ENCODE data around the gene PLCB4. TPM values are rescaled to one million over a fixed set of nuclear protein-coding genes. Genes with fewer than 3 reads are reported as not detected.

PLCB4 gene
- polyA plus RNA-seq, 1 donor (not counting 4 experiments of a cell fraction or from before 2014, with no cell fraction given), result 4.1 TPM

- H3K4me1 ChIP-seq (ENCODE audit: control insufficient read depth, extremely low read depth, insufficient read depth, low read length), result no peaks in the 10 kb centered on the region
- DNase-seq (ENCODE audit: low read depth, low spot score) (no peak), FAIRE-seq (no peak)
- no peaks in the 10 kb centered on the region for H3K9me1 ChIP-seq (ENCODE audit: control insufficient read depth, extremely low read depth, insufficient read depth, low read length)
- H3K4me2 ChIP-seq (ENCODE audit: control insufficient read depth, extremely low read depth, insufficient read depth, low read depth, low read length), result no peak overlapping the region
- TF ChIP-seq, protein P1, sequence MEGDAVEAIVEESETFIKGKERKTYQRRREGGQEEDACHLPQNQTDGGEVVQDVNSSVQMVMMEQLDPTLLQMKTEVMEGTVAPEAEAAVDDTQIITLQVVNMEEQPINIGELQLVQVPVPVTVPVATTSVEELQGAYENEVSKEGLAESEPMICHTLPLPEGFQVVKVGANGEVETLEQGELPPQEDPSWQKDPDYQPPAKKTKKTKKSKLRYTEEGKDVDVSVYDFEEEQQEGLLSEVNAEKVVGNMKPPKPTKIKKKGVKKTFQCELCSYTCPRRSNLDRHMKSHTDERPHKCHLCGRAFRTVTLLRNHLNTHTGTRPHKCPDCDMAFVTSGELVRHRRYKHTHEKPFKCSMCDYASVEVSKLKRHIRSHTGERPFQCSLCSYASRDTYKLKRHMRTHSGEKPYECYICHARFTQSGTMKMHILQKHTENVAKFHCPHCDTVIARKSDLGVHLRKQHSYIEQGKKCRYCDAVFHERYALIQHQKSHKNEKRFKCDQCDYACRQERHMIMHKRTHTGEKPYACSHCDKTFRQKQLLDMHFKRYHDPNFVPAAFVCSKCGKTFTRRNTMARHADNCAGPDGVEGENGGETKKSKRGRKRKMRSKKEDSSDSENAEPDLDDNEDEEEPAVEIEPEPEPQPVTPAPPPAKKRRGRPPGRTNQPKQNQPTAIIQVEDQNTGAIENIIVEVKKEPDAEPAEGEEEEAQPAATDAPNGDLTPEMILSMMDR (optimal IDR thresholded peaks at IDR 0.05 in 1 of 3, IDR thresholded peaks at IDR 0.05 in 1 of 3, conservative IDR thresholded peaks at IDR 0.05 in 1 of 3; ENCODE audit: extremely low read depth in 1 of 3, insufficient read depth in 2 of 3, low read length in 3 of 3), result no peak
- no peak for TF ChIP-seq EZH2 (IDR thresholded peaks at IDR 0.05; ENCODE audit: low read length)
- H3K9ac ChIP-seq (ENCODE audit: control insufficient read depth, extremely low read depth, insufficient read depth, low read length), result no peak overlapping the region
- no peak overlapping the region for H2AFZ ChIP-seq (ENCODE audit: control insufficient read depth, low read length)
- dilution Hi-C loops (cut with MboI; ENCODE audit: extremely low pct_ligation_motif_present, low sequenced_read_pairs), result no loop called here
- H4K20me1 ChIP-seq (ENCODE audit: control insufficient read depth, extremely low read depth, insufficient read depth, low read length), result no peaks in the 10 kb centered on the region
- no peak overlapping the region for H3K27ac ChIP-seq (ENCODE audit: control insufficient read depth, insufficient read depth, low read length)
- no peaks in the 10 kb centered on the region for H3K9me3 ChIP-seq (ENCODE audit: control insufficient read depth, low read depth, low read length)
- no peaks in the 10 kb centered on the region for H3K79me2 ChIP-seq (ENCODE audit: control insufficient read depth, insufficient read depth, low read length)
- no peaks in the 10 kb centered on the region for H3K36me3 ChIP-seq (ENCODE audit: control insufficient read depth in 2 of 2, extremely low read depth in 1 of 2, insufficient read depth in 2 of 2, low read length in 2 of 2)
- H3K4me3 ChIP-seq (ENCODE audit: control insufficient read depth in 2 of 3, extremely low read depth in 1 of 3, insufficient read depth in 2 of 3, low read depth in 1 of 3, low read length in 3 of 3), result no peak overlapping the region
- no peaks in the 10 kb centered on the region for H3K27me3 ChIP-seq (ENCODE audit: control insufficient read depth, extremely low read depth, insufficient read depth, low read length)
Observed at GRCh38 chr20:9166153-9166780, 97.4 kb downstream of the PLCB4 start.

DNA sequence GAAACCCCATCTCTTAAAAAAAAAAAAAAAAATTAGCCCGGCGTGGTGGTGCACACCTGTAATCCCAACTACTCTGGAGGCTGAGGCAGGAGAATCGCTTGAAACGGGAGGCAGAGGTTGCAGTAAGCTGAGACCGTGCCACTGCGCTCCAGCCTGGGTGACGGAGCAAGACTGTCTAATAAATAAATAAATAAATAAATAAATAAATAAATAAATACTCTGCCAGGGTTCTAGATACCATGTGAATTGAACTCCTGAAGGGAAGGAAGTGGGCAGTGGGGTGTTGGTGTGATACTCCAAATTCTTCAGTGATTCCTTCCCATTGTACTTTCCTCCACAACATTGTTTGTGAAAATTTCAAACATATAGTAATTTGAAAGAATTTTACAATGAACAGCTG is 100.5 kb downstream of the PLCB4 start:
- DNase-seq (ENCODE audit: low read depth, low spot score), result no peak
- Histone ChIP-seq H3K36me3 (ENCODE audit: control insufficient read depth in 2 of 2, extremely low read depth in 1 of 2, insufficient read depth in 2 of 2, low read length in 2 of 2) (no peaks in the 10 kb centered on the region), H4K20me1 (ENCODE audit: control insufficient read depth, extremely low read depth, insufficient read depth, low read length) (no peaks in the 10 kb centered on the region), H3K27me3 (ENCODE audit: control insufficient read depth, extremely low read depth, insufficient read depth, low read length) (no peaks in the 10 kb centered on the region), H3K4me1 (ENCODE audit: control insufficient read depth, extremely low read depth, insufficient read depth, low read length) (no peaks in the 10 kb centered on the region), H3K9me3 (ENCODE audit: control insufficient read depth, low read depth, low read length) (no peaks in the 10 kb centered on the region), H3K79me2 (ENCODE audit: control insufficient read depth, insufficient read depth, low read length) (no peaks in the 10 kb centered on the region), H3K9me1 (ENCODE audit: control insufficient read depth, extremely low read depth, insufficient read depth, low read length) (no peaks in the 10 kb centered on the region), H3K9ac (ENCODE audit: control insufficient read depth, extremely low read depth, insufficient read depth, low read length) (no peak overlapping the region), H2AFZ (ENCODE audit: control insufficient read depth, low read length) (no peak overlapping the region), H3K27ac (ENCODE audit: control insufficient read depth, insufficient read depth, low read length) (no peak overlapping the region), H3K4me2 (ENCODE audit: control insufficient read depth, extremely low read depth, insufficient read depth, low read depth, low read length) (no peak overlapping the region), H3K4me3 (ENCODE audit: control insufficient read depth in 2 of 3, extremely low read depth in 1 of 3, insufficient read depth in 2 of 3, low read depth in 1 of 3, low read length in 3 of 3) (no peak overlapping the region)
- dilution Hi-C loops (cut with MboI; ENCODE audit: extremely low pct_ligation_motif_present, low sequenced_read_pairs), result no loop called here
- FAIRE-seq, result no peak
- TF ChIP-seq, protein P1 (optimal IDR thresholded peaks at IDR 0.05 in 1 of 3, IDR thresholded peaks at IDR 0.05 in 1 of 3, conservative IDR thresholded peaks at IDR 0.05 in 1 of 3; ENCODE audit: extremely low read depth in 1 of 3, insufficient read depth in 2 of 3, low read length in 3 of 3), result no peak
- no peak for TF ChIP-seq EZH2 (IDR thresholded peaks at IDR 0.05; ENCODE audit: low read length)
